Urothelium cell line (cell line): Measurements from ENCODE around the gene ESRRB.
A peak's percentile ranks its signal among the peaks of the same experiment; 100 is the strongest.
"Not testable (repeated sequence)": the region's sequence is repeated elsewhere in the genome, so short reads cannot be mapped to it uniquely, and the experiment has no call there.

Source experiments
- DNase-seq: peaks from one replicate; pipeline ENCODE4 v3.0.0; 2011; ENCODE audit warnings: low spot score, mixed read lengths
- FAIRE-seq: peaks from 2 replicates; lab custom pipeline; 2011; peaks lifted over from hg19 to GRCh38; lab: Jason Lieb, UNC

Gene ESRRB

GRCh38 chr14:76536636-76537035 lies 160.7 kb downstream of the ESRRB start:
- DNase-seq, FAIRE-seq: not testable (repeated sequence)

- FAIRE-seq (no peak), DNase-seq (no peak)
Observed at GRCh38 chr14:76537906-76538647, 162.1 kb downstream of the ESRRB start.

GRCh38 chr14:76538648-76539008 lies 162.7 kb downstream of the ESRRB start:
- FAIRE-seq (no peak), DNase-seq (no peak)

- DNase-seq (no peak), FAIRE-seq (no peak)
Observed at GRCh38 chr14:76539130-76539529, 163.2 kb downstream of the ESRRB start.

GRCh38 chr14:76541594-76542219 lies 165.8 kb downstream of the ESRRB start:
- FAIRE-seq (peak; percentile 20), DNase-seq (no peak)

- peak; percentile 68 for DNase-seq
- peak; percentile 58 for FAIRE-seq
Observed at GRCh38 chr14:76546426-76547221, 170.7 kb downstream of the ESRRB start.

GRCh38 chr14:76547831-76548230 lies 171.9 kb downstream of the ESRRB start:
- DNase-seq, result no peak
- FAIRE-seq, result no peak

- DNase-seq, result no peak
- no peak for FAIRE-seq
Observed at GRCh38 chr14:76550534-76550933, 174.6 kb downstream of the ESRRB start.

GRCh38 chr14:76551116-76551515 lies 175.2 kb downstream of the ESRRB start:
- DNase-seq (no peak), FAIRE-seq (no peak)
